GM19043 (cell line): Measurements from ENCODE around the gene LDAH.
"Not testable (repeated sequence)": the region's sequence is repeated elsewhere in the genome, so short reads cannot be mapped to it uniquely, and the experiment has no call there.

Experiments
- ATAC-seq: cut with Tn5 transposase; IDR thresholded peaks from one replicate; pipeline ENCODE4 v1.9.1; 2021; ENCODE audit warnings: low read depth; ENCODE audit not compliant: unreplicated experiment

Gene LDAH

DNA sequence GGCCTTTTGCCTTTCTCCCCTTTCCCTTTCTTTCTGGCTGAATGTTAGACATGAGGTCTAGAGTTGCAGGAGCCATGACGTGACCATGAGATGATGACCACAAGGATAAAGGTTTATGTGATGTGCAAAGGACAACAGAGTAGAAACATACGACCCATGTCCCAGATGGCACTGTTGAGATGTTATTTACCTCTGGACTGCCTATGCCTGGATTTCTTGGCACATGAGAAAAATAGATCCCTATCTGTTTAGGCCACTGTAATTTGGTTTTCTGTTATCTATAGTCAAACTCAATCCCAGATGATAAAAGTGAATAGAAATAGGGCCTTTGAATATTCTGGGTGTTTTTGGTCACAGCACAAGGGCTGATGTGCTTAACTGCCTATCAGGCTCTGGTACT lies 97.1 kb downstream of the LDAH start:
- ATAC-seq: no peak

- no peak for ATAC-seq
These were observed 98.3 kb downstream of the LDAH start for GRCh38 chr2:20724500-20725053.

DNA sequence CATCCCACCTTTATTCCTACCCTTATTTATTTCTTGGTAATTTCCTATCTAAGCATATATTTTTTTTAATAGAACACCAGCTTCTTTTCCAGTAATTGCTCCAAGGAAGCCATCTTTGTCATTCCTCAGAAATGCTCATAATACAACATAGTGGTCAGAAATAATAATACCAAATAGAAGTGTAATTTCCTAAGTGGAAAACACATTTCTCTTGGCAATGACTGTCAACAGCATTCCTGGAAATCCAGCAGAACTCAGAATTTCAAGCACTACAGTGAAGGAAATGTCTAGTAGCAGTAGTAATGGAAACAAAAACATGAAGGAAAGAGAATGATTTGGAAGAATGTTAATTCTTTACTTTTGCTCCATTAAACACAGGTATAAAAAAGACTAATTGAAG lies 99.4 kb downstream of the LDAH start:
- ATAC-seq: no peak

DNA sequence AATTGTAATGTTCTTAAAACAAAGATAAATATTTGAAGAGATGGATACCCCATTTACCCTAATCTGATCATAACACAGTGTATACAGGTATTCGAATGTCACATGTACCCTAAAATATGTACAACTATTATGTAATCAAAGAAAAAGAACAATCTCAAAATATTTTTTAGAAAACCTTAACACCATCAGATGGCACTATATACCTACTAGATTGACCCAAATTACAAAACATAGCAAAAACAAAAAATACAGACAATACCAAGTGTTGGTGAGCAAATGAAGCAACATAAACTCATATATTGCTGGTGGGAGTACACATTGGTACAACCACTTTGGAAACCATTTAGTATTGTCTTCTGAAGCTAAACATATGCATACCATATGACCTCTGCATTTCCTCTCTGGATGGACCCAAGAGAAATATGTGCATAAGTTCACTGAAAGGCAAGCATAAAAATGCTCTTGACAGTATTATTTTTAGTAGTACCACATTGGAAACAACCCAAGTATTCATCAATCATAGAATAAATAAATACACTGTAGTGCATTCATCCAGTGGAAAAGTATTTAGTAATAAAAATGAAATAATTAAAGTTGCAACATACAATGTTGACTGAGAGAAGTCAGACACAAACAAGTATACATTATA lies 100.2 kb downstream of the LDAH start:
- no peak for ATAC-seq

GRCh38 chr2:20717641-20718040 lies 105.3 kb downstream of the LDAH start:
- no peak for ATAC-seq

- ATAC-seq: not testable (repeated sequence)
These were observed 106.7 kb downstream of the LDAH start for GRCh38 chr2:20716164-20716563.

GRCh38 chr2:20714412-20714811 lies 108.5 kb downstream of the LDAH start:
- ATAC-seq: not testable (repeated sequence)

DNA sequence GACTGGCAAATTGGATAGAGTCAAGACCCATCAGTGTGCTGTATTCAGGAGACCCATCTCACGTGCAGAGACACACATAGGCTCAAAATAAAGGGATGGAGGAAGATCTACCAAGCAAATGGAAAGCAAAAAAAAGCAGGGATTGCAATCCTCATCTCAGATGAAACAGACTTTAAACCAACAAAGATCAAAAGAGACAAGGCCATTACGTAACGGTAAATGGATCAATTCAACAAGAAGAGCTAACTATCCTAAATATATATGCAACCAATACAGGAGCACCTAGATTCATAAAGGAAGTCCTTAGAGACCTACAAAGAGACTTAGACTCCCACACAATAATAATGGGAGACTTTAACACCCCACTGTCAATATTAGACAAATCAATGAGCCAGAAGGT lies 109.3 kb downstream of the LDAH start:
- ATAC-seq: not testable (repeated sequence)

- not testable (repeated sequence) for ATAC-seq
These were observed 111.3 kb downstream of the LDAH start for GRCh38 chr2:20711641-20712040.

GRCh38 chr2:20707601-20708000 lies 115.3 kb downstream of the LDAH start:
- no peak for ATAC-seq

GRCh38 chr2:20706786-20707185 lies 116.1 kb downstream of the LDAH start:
- no peak for ATAC-seq

- no peak for ATAC-seq
These were observed 116.7 kb downstream of the LDAH start for GRCh38 chr2:20706217-20706616.

GRCh38 chr2:20704886-20705285 lies 118.0 kb downstream of the LDAH start:
- no peak for ATAC-seq

GRCh38 chr2:20702563-20702962 lies 120.3 kb downstream of the LDAH start:
- ATAC-seq: no peak

DNA sequence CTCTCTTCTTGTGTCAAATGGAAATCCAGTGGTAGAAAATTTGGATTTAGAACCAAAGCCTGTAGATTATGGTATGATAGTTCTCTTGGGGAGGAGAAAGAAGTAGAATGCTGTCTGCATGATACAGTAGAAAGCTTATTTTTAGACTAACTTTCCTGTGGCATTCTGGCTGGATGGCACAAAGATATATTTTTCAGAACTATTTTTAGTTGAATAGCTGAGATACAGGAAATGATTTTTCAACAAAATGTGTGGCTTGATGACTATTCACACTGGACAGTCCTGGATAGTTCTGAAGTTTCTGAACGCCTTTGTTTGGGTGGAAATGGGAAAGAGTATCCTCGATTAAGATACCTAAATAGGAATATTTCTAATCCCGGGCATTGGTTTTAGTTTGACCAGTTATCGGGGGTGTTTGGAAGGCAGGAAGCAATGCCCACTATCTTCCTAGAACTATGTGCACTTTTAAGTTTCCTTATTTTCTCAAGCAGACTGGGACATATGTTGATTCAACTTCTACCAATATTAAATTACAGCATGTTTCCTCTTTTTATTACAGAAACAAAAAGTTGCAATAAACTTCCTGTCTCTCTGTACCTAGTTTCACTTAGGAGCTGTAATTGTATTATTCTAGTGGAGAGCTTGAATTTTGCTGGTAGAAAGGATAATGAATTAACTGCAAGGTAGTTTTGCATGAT lies 123.8 kb downstream of the LDAH start:
- no peak for ATAC-seq

GRCh38 chr2:20697322-20697934 lies 125.5 kb downstream of the LDAH start:
- ATAC-seq: no peak

GRCh38 chr2:20696366-20696765 lies 126.5 kb downstream of the LDAH start:
- ATAC-seq: no peak

- no peak for ATAC-seq
These were observed 129.6 kb downstream of the LDAH start for GRCh38 chr2:20693317-20693716.

GRCh38 chr2:20692081-20692480 lies 130.8 kb downstream of the LDAH start:
- ATAC-seq: no peak

DNA sequence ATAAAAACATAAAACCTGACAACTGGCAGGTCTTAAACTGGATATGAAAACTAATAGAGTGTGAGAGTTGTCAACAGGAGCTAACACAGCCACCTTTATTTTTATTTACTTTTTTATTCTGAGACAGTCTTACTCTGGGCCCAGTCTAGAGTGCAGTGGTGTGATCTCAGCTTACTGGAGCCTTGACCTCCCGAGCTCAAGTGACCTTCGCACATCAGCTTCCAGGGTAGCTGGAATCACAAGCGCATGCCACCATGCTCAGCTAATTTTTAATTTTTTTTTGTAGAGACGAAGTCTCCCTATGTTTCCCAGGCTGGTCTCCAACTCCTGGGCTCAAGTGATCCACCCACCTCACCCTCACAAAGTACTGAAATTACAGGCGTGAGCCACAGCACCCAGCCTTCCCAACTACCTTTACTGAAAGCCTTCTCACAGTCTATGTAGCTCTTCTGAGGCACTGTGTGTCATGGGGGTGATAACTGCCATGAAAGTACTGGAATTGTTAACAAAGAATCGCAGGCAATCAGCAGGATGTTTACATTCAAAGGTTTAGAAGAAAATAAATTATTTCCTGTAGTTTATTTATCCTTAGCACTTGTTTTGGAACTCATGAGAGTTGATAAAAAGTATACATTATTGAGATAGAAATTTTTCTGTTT lies 131.7 kb downstream of the LDAH start:
- no peak for ATAC-seq
